K562 (cell line): ENCODE data around the gene SMC3. TPM values are rescaled to one million over a fixed set of nuclear protein-coding genes. Genes with fewer than 3 reads are reported as not detected.

Source experiments
- BRD4 ChIP-seq: fragments of 200-600 bp; sonication (generic); IDR thresholded peaks from 2 replicates; pipeline ENCODE4 v1.6.1; 2017; ENCODE audit warnings: inconsistent platforms
- DMBX1 ChIP-seq: fragments of 250-450 bp; sonication (Bioruptor Pico); IDR thresholded peaks from 2 replicates; pipeline ENCODE4 v1.8.0; 2022; ENCODE audit warnings: inconsistent platforms, mild to moderate bottlenecking, moderate library complexity, borderline replicate concordance
- ETV1 ChIP-seq: fragments of 450-650 bp; conservative IDR thresholded peaks from 2 replicates; pipeline ENCODE4 v1.6.1; 2016; ENCODE audit warnings: missing genetic modification characterization, control low read depth, low read depth, missing compliant biosample characterization
- FOXK2 ChIP-seq, 2 experiments: fragments of 450-650 bp; IDR thresholded peaks in 1 of 2; conservative IDR thresholded peaks in 1 of 2; 2 replicates each; pipeline ENCODE4 v1.6.1; 2016; ENCODE audit warnings: low read depth in 2 of 2, mild to moderate bottlenecking in 1 of 2
- HDAC1 ChIP-seq, 2 experiments: fragments of 450-650 bp; IDR thresholded peaks; 2 replicates each; pipeline ENCODE4 v1.6.1; 2016 to 2017; ENCODE audit warnings: inconsistent platforms in 1 of 2, mild to moderate bottlenecking in 1 of 2, moderate library complexity in 1 of 2
- ILF3 ChIP-seq: fragments of 450-650 bp; IDR thresholded peaks from 2 replicates; pipeline ENCODE4 v1.6.1; 2018; ENCODE audit warnings: antibody characterized with exemption, mild to moderate bottlenecking, moderate library complexity, borderline replicate concordance
- MYC ChIP-seq, 2 experiments: fragments of 250-450 bp in 1 of 2; sonication (Bioruptor Pico) in 1 of 2; IDR thresholded peaks; 2 replicates each; pipeline versions ENCODE4 v1.5.1 to v1.6.1; 2012 to 2021; ENCODE audit warnings: low read depth in 2 of 2, borderline replicate concordance in 1 of 2, improper control_type of control experiment in 1 of 2, low read length in 1 of 2, mild to moderate bottlenecking in 1 of 2, moderate library complexity in 1 of 2
- NFRKB ChIP-seq: fragments of 450-650 bp; IDR thresholded peaks from 2 replicates; pipeline ENCODE4 v1.6.1; 2016; ENCODE audit warnings: low read depth
- POLR2AphosphoS5 ChIP-seq: IDR thresholded peaks from 2 replicates; pipeline ENCODE4 v1.6.1; 2011; ENCODE audit warnings: mild to moderate bottlenecking, low read depth, low read length, moderate library complexity; ENCODE audit not compliant: control insufficient read depth, insufficient read depth
- PRMT5 ChIP-seq: sonication (generic); formaldehyde crosslinking; IDR thresholded peaks from 2 replicates; pipeline ENCODE4 v1.5.0; 2020; ENCODE audit warnings: missing genetic modification reagents
- RBM17 ChIP-seq: fragments of 200-400 bp; formaldehyde crosslinking; IDR thresholded peaks from 2 replicates; pipeline ENCODE4 v1.6.1; 2017; ENCODE audit warnings: low read depth, mild to moderate bottlenecking, low read length, borderline replicate concordance
- RBM22 ChIP-seq: fragments of 200-400 bp; formaldehyde crosslinking; IDR thresholded peaks from 2 replicates; pipeline ENCODE4 v1.6.1; 2018; ENCODE audit warnings: low read length, low read depth; ENCODE audit not compliant: poor library complexity, severe bottlenecking
- RUNX1 ChIP-seq: sonication (generic); IDR thresholded peaks from 2 replicates; pipeline ENCODE4 v1.6.1; 2016; ENCODE audit warnings: antibody characterized with exemption, low read depth
- SAFB2 ChIP-seq: fragments of 200-400 bp; formaldehyde crosslinking; IDR thresholded peaks from 2 replicates; pipeline ENCODE4 v1.6.1; 2018; ENCODE audit warnings: borderline replicate concordance, low read length, low read depth, moderate library complexity; ENCODE audit not compliant: severe bottlenecking
- SP2 ChIP-seq: IDR thresholded peaks from 2 replicates; pipeline ENCODE4 v1.6.1; 2011; ENCODE audit warnings: mild to moderate bottlenecking, low read depth, low read length, moderate library complexity; ENCODE audit not compliant: poor library complexity, severe bottlenecking; ENCODE audit errors: extremely low read depth
- ZNF146 ChIP-seq: IDR thresholded peaks from one replicate; pipeline ENCODE4 v1.6.1; 2018; ENCODE audit warnings: missing compliant biosample characterization; ENCODE audit not compliant: unreplicated experiment
- ZNF57 ChIP-seq: fragments of 450-650 bp; formaldehyde crosslinking; IDR thresholded peaks from 2 replicates; pipeline ENCODE4 v1.4.0; 2020; ENCODE audit warnings: mild to moderate bottlenecking, moderate library complexity
- polyA plus RNA-seq, 8 experiments: library from polyadenylated mRNA; depleted of rRNA in 4 of 8; stranded (reverse) in 5 of 8; unstranded in 3 of 8; fragments of >200 nt; fragmentation: Nextera tagmentation in 2 of 8; fragmentation: Illumina TruSeq in 1 of 8; extraction: Ambion mirVana in 2 of 8; extraction: Trizol in 1 of 8; gene quantifications; 2 replicates each; pipeline versions ENCODE4 v1.2.1 to v1.2.3, GENCODE V29; 2011 to 2014; ENCODE audit warnings: inconsistent platforms in 1 of 8, missing spikeins in 1 of 8
- total RNA-seq, 7 experiments: library from RNA; depleted of rRNA in 6 of 7; stranded (reverse); fragments of >200 nt in 6 of 7; fragmentation: Illumina TruSeq in 2 of 7; extraction: Trizol in 2 of 7; gene quantifications; 2 replicates each; pipeline versions ENCODE4 v1.2.1 to v1.2.3, GENCODE V29; 2011 to 2021; ENCODE audit warnings: low replicate concordance in 1 of 7
- TF ChIP-seq, protein P1 (sequence below): sonication (generic); formaldehyde crosslinking; IDR thresholded peaks from 2 replicates; pipeline ENCODE4 v1.8.1; 2023; ENCODE audit warnings: mild to moderate bottlenecking, missing genetic modification reagents
- TF ChIP-seq, protein P2 (sequence below), 2 experiments: fragments of 450-650 bp; IDR thresholded peaks; 2 replicates each; pipeline ENCODE4 v1.6.1; 2016
- TF ChIP-seq, protein P3 (sequence below): IDR thresholded peaks from 2 replicates; pipeline ENCODE4 v1.6.1; 2011; ENCODE audit not compliant: insufficient read length; ENCODE audit errors: extremely low read depth
- TF ChIP-seq, protein P4 (sequence below): sonication (generic); formaldehyde crosslinking; IDR thresholded peaks from 2 replicates; pipeline ENCODE4 v1.8.0; 2022; ENCODE audit warnings: mild to moderate bottlenecking, low read depth, missing genetic modification reagents

The SMC3 gene
- total and polyA plus RNA-seq, 9 of the 15 experiments (the other 6 are each of a cell fraction or from before 2014, with no cell fraction given), result 21.3 to 62.6 (median 39.3) TPM

DNA sequence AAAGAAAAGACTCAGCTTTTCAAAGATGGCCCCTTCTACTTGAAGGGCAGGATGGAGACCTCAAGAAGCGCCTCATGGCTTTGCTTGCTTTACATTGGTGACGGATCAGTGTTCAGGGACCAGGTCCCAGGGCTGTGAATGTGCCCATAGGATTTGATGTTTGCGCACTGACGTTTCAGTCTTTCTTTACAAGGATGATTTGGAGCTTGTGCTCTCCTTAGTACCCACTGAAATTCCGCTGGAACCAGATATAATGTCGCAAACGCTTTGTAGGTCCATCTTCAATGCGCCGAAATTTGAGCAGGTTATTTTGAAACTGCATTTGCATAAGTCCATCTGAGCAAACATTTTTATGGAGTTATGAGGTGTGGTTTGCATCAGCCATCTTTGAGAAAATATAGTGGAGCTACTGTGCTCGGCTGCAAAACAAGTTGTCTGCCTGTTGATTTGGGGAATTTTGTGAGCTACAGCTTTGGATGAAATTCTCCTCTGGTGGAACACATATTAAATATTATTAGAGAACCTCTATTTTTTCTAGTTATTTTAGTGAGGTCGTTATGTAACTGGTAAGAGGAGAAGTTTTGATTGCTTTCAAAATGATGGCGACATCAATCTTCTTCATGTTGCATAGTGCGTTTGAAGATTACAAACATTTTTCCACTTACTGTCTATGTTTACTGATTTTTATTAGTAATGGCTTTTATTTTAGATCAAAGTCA lies 79.1 kb downstream of the SMC3 start (continued):
- TF ChIP-seq, protein P1, sequence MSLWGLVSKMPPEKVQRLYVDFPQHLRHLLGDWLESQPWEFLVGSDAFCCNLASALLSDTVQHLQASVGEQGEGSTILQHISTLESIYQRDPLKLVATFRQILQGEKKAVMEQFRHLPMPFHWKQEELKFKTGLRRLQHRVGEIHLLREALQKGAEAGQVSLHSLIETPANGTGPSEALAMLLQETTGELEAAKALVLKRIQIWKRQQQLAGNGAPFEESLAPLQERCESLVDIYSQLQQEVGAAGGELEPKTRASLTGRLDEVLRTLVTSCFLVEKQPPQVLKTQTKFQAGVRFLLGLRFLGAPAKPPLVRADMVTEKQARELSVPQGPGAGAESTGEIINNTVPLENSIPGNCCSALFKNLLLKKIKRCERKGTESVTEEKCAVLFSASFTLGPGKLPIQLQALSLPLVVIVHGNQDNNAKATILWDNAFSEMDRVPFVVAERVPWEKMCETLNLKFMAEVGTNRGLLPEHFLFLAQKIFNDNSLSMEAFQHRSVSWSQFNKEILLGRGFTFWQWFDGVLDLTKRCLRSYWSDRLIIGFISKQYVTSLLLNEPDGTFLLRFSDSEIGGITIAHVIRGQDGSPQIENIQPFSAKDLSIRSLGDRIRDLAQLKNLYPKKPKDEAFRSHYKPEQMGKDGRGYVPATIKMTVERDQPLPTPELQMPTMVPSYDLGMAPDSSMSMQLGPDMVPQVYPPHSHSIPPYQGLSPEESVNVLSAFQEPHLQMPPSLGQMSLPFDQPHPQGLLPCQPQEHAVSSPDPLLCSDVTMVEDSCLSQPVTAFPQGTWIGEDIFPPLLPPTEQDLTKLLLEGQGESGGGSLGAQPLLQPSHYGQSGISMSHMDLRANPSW (CRISPR knock-in tag), result no peak
- TF ChIP-seq FOXK2 (conservative IDR thresholded peaks at IDR 0.05 in 1 of 2, IDR thresholded peaks at IDR 0.05 in 1 of 2; ENCODE audit: low read depth in 2 of 2) (no peak), RBM17 (no peak), ILF3 (no peak), ZNF146 (CRISPR knock-in tag) (no peak), MYC (IDR thresholded peaks at IDR 0.05; ENCODE audit: low read depth, low read length) (peak; percentile 69), MYC (CRISPR knock-in tag; IDR thresholded peaks at IDR 0.05; ENCODE audit: borderline replicate concordance, low read depth) (no peak), PRMT5 (CRISPR knock-in tag) (no peak), BRD4 (0 out of 2 replicates have a peak, but pooled peaks have one; percentile 33), HDAC1 (IDR thresholded peaks at IDR 0.05) (peak in 1 of 2 experiments; percentile 48; a peak in 1 of 4 replicates), RUNX1 (no peak), NFRKB (peak; percentile 94), RBM22 (no peak), ETV1 (tag) (0 out of 2 replicates have a peak, but pooled peaks have one; percentile 22), ZNF57 (CRISPR knock-in tag) (no peak), SAFB2 (no peak), DMBX1 (CRISPR knock-in tag) (0 out of 2 replicates have a peak, but pooled peaks have one; percentile 29), POLR2AphosphoS5 (peak; percentile 45; the same call in 1 of the 2 replicates), SP2 (no peak)
- TF ChIP-seq, protein P2, sequence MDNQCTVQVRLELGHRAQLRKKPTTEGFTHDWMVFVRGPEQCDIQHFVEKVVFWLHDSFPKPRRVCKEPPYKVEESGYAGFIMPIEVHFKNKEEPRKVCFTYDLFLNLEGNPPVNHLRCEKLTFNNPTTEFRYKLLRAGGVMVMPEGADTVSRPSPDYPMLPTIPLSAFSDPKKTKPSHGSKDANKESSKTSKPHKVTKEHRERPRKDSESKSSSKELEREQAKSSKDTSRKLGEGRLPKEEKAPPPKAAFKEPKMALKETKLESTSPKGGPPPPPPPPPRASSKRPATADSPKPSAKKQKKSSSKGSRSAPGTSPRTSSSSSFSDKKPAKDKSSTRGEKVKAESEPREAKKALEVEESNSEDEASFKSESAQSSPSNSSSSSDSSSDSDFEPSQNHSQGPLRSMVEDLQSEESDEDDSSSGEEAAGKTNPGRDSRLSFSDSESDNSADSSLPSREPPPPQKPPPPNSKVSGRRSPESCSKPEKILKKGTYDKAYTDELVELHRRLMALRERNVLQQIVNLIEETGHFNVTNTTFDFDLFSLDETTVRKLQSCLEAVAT (IDR thresholded peaks at IDR 0.05), result peak in 1 of 2 experiments; percentile 39; a peak in 2 of 4 replicates
- TF ChIP-seq, protein P3, sequence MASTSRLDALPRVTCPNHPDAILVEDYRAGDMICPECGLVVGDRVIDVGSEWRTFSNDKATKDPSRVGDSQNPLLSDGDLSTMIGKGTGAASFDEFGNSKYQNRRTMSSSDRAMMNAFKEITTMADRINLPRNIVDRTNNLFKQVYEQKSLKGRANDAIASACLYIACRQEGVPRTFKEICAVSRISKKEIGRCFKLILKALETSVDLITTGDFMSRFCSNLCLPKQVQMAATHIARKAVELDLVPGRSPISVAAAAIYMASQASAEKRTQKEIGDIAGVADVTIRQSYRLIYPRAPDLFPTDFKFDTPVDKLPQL, result no peak
- TF ChIP-seq, protein P4, sequence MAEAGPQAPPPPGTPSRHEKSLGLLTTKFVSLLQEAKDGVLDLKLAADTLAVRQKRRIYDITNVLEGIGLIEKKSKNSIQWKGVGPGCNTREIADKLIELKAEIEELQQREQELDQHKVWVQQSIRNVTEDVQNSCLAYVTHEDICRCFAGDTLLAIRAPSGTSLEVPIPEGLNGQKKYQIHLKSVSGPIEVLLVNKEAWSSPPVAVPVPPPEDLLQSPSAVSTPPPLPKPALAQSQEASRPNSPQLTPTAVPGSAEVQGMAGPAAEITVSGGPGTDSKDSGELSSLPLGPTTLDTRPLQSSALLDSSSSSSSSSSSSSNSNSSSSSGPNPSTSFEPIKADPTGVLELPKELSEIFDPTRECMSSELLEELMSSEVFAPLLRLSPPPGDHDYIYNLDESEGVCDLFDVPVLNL (CRISPR knock-in tag), result no peak
